NCI-H774 (cell line): ENCODE results near the gene IQCH.
A peak's percentile ranks its signal among the peaks of the same experiment; 100 is the strongest.

Experiments
- DNase-seq: peaks from one replicate; lab custom pipeline; 2025; lab: John Stamatoyannopoulos, UW

The IQCH gene

DNA sequence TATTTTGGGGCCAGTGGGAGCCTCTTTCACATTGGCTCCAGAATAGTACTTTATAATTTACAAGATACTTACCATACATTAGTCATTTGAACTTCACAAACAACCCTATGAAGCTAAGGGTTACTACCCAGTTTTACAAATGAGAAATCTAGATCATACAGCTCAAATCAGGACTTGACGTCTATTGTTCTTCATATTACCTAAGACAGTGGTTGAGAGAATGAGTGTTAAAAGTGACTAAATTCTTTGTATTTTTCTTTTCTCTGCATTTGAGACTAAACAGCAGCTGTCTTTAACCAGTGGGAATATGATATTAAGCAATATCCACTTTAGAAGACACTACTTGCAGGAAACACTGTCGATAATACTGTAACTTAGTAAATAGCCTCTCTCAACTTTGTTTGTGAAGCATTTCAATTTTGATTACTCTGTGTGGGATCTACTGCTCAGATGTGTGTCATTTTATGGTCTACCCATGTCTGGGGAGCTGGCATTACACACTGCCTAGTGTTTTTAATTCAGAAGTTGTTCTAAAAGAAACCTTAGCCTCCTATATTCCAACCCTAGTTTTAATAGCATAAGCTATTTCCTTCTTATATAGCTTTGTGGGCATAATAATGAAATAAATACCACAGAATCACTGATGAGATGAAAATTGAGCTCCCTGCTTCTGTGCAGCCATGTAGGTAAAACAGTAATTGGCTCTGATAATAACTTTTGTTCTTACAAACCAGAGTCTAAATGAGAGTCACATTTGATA lies 45.9 kb downstream of the IQCH start:
- DNase-seq, result no peak

GRCh38 chr15:67303490-67304363 lies 49.1 kb downstream of the IQCH start:
- DNase-seq, result peak; percentile 10

DNA sequence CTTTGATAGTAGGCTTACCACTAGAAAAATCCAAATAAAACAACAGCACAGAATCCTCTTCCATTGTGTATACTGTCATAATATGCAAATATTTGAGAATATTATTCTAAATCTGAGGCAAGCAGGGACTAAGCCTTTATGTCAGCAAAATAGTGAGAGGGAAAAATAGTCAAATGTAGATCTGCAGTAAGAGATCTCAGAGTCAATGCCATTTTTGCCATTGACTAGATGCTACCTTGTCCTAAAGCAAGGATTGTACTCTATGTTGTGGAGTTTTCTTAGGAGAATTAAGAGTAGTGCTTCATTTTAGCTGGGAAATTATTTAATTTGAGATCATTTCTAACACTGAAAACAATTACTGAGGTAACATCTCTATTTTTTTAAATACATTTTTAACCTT lies 50.2 kb downstream of the IQCH start:
- DNase-seq, result no peak

DNA sequence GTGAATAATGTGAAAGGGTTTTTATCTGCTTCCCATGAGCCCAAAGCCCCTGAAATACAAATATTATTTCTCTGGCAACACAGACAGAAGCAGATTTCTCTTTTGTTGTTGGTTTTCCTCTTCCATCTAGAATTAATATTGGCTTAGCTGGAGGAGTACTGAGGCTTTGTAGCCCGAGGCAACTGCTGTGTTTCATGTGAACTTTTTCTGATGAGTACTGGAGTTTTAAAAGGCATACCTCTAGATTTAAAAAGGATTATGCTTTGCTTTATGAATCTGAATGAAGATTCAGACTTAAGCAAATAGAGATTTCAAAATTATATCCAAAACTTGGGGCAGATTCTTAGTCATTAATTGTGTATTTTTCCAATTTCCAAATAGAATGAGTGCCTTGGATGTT lies 50.9 kb downstream of the IQCH start:
- DNase-seq, result no peak

DNA sequence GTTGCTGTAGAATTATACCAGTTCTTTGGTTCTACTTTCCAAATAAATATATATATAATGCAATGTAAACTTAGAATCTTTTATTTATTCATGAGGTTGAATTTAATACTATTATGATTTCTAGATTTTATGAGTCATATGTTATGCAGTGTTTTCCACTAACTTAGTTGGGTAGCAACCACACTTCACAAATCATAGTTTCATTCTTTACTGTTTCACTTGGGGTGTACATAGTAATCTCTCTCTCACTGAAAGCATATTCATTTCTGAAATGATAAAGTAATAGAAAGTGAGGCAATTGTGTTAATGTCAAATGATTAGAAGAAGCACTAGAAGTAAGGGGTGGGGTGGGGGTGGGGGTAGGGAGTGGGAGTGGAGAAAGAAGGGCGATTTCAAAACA lies 52.6 kb downstream of the IQCH start:
- DNase-seq, result no peak

- DNase-seq, result no peak
Observed at GRCh38 chr15:67307889-67308597, 53.5 kb downstream of the IQCH start.

DNA sequence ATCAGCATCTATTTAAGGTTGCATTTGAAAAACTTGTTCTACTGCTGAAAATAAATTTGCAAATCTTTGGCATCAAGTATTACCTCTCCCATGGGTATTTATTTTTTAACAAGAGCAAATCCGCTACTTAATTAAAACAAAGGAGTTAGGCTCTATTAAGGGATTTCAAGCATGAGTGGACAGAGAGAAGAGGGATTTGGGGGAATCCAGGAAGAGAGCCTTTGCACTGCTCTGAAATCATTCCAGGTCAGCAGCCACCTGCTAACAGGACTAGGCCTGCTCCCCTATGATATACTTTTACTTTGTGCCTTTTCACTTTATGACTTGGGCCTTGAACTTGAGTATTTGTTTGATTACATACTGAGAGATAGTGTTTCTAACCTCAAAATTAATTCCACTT lies 57.1 kb downstream of the IQCH start:
- no peak for DNase-seq

- no peak for DNase-seq
Observed at GRCh38 chr15:67319961-67320360, 65.4 kb downstream of the IQCH start.

DNA sequence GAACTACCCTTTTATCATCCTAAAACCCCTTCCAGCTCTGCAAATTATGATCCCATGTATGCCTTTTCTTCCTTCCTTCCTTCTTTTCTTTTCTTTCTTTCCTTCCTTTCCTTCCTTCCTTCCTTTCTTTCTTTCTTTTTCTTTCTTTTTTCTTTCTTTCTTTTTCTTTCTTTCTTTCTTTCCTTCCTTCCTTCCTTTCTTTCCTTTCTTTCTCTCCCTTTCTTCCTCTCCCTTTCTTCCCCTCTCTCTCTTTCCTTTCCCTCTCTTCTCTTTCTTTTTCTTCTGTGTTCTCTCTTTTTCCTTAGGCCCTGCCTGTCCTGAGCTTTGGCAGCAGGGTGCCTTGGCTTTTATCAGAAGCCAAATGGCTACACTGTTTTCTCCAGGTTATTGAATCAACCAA lies 66.8 kb downstream of the IQCH start:
- DNase-seq, result no peak

DNA sequence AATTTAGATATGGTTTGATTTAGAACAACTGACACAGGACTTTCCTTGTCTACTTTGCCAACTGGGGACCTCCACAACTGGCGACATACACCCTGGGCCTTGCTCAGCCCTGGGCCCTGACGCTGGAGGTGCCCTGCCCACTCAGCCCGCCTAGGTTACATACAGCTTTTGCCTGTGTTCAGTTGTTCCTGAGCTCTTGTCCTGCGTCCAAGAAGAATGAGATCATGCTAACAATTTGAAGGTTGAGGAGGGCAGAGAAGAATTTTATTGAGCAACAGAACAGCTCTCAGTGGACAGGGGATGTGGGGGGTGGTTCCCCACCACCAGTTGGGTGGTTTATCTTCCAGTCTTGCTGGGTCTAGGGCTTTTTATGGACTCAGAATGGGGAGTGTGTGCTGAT lies 67.9 kb downstream of the IQCH start:
- no peak for DNase-seq

GRCh38 chr15:67327312-67327711 lies 72.7 kb downstream of the IQCH start:
- DNase-seq, result no peak

DNA sequence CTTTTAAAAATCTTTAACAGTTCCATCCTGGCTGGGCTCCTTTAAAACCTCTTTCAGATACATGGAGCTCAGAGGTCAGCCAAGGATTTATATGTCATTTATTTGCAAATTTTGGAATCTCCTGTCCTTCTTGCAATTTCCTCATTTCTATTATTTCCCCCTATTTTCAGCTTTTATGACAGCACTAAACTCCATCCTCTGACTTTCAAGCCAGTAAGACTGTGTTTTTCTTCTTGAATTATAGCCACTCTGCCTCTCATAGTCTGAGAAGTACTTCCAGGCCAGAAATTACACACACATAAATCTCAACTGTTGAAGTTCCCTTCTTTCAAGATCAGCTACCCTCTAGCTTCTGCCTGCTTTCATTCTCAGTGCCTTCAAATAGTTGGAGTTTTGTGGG lies 73.2 kb downstream of the IQCH start:
- DNase-seq, result no peak

DNA sequence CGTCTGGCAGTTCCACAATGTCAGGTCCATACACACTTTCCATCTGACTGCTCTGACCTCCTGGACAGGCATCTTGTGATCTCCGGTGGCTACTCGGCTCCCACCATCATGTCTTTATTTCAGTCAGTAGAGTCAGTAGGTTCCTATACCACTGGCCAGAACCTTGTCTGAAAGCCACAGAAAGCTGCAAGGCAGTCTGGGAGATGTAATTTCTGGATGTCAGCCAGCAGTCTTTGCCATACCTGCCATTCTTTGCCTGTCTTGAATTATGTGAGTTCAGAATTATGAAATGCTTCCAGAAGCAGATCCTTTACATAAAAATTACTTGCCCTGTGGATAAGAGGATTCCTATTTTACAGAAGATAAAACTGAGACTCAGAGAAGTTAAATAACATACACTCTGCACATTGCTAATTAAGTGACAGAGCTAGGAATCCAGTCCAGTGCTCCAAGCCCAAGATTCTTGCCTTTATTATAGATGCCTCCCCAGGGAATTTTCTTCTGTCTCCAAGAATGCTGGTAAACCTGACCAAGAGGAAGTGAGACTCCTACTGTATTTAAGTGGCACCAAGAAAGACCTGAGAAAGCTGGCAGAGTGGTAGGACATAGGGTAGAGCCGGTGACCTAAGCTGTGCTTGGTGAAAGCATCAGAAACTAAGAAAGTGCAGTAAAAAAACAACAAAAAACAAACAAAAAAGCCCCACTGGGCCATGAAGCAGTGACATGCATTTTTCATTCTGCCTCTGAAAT lies 75.6 kb downstream of the IQCH start:
- DNase-seq, result no peak

DNA sequence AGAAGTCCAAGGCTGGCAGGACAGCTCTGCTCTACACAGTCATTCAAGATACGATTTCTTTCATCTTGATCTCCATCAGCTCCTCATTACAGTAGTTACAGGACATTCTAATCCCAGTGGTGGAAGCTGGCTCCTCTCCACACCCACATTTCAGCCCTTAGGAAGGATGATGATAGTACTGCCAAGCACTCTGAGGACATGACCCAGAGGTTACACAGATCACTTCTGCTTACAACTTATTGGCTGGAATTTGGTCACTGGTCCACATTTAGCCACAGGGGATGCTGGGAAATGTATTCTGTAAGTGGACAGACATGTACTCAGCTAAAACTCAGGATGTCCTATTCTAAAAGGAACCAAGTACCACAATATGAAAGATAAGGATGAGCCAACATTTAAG lies 77.1 kb downstream of the IQCH start:
- DNase-seq, result no peak

DNA sequence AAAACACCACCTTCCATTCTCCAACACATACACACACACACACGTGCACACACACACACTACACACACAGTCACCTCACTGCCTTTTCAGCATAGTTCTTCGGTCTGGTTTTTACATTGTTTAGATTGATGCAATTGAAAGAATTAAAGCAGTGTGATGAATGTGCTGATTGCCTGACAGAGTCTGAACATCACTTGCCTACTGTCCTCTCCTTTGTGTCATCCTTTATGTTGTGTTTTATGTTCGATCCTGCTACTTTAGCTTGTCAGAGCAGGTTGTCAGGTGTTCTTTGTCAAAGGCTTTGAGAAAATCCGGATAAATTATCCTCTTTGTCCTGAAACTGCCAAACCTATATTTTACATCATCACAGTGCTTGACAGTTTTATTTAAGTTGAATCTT lies 80.4 kb downstream of the IQCH start:
- DNase-seq, result no peak

- DNase-seq, result no peak
Observed at GRCh38 chr15:67335534-67336222, 81.1 kb downstream of the IQCH start.

- no peak for DNase-seq
Observed at GRCh38 chr15:67340630-67341029, 86.0 kb downstream of the IQCH start.

DNA sequence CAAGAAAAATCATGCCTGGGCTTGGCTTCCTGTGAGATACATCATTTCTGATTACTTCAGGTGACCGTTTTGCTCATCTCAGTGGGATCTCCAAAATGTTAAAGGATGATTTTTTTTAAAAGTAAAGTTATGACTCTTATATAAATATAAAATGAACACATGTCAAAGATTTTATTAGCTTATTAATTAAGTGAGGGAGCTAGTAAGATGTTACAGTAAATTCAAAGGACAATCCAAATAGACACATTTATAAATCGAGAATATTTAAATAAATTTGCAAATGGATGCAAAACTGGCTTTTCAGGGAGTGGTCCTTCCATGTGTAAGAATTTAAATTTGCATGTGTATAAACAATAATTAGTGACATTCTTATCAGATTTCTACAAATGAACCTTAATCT lies 87.0 kb downstream of the IQCH start:
- no peak for DNase-seq

DNA sequence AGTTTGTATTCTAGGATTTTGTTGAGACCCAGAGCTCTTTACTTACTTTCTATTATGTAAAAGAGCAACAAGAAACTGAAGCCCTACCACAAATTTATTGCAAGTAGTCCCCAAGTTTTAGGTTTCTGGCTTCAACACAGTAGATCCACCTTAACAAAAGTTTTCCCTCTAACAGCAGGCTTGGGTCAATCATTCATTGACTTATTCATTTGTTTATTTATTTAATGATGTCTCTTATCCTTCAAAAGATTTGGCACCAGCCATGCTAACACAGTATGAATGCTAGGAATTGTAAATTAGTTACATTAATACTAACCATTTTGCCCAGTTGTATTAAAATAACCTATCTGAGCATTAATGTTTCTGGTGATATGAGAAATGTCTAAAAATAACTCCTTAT lies 88.6 kb downstream of the IQCH start:
- DNase-seq, result no peak

- DNase-seq, result no peak
Observed at GRCh38 chr15:67349634-67350033, 95.0 kb downstream of the IQCH start.

GRCh38 chr15:67350042-67350441 lies 95.5 kb downstream of the IQCH start:
- no peak for DNase-seq

DNA sequence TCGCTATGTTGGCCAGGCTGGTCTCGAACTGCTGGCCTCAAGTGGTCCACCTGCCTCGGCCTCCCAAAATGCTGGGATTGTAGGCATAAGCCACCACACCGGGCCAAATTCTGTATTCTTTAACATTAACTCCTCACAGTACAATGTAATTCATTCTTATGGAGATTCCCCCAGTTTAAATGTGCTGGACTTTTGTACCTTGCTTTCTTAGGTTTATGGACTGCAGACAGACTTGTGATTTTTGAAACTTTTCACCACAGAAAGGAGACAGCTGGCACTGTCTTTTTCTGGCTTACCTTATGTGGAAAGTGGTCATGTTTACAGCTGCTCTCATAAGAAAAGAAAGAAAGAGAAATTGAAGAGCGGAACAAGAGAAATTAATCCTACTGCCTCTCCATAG lies 103.8 kb downstream of the IQCH start:
- no peak for DNase-seq
